GM23248 (cell line): ENCODE data around the gene NBEA. TPM values are rescaled to one million over a fixed set of nuclear protein-coding genes. Genes with fewer than 3 reads are reported as not detected.

Experiments
- DNase-seq: peaks from one replicate; pipeline ENCODE4 v3.0.0-alpha.2; 2015
- H2AFZ ChIP-seq: fragments of 200-600 bp; sonication (generic); 2 replicates; pipeline ENCODE4 v1.6.1; 2016; ENCODE audit warnings: antibody characterized with exemption
- H3F3A ChIP-seq: fragments of 200-600 bp; sonication (generic); 2 replicates; pipeline ENCODE4 v1.6.1; 2016; ENCODE audit warnings: mild to moderate bottlenecking, antibody characterized with exemption, mixed run types; ENCODE audit not compliant: insufficient read depth
- H3K27ac ChIP-seq: fragments of 200-600 bp; sonication (generic); 2 replicates; pipeline ENCODE4 v1.5.1; 2016; ENCODE audit warnings: mild to moderate bottlenecking
- H3K27me3 ChIP-seq: fragments of 200-600 bp; sonication (generic); replicated peaks from 2 replicates; pipeline ENCODE4 v1.6.1; 2016; ENCODE audit warnings: mild to moderate bottlenecking; ENCODE audit not compliant: insufficient read depth
- H3K36me3 ChIP-seq: fragments of 200-600 bp; sonication (generic); 2 replicates; pipeline ENCODE4 v1.6.1; 2016; ENCODE audit warnings: low read depth, mild to moderate bottlenecking
- H3K4me1 ChIP-seq: fragments of 200-600 bp; sonication (generic); 2 replicates; pipeline ENCODE4 v1.6.1; 2016; ENCODE audit warnings: mild to moderate bottlenecking; ENCODE audit not compliant: insufficient read depth
- H3K4me2 ChIP-seq: fragments of 200-600 bp; sonication (generic); one replicate; pipeline ENCODE4 v1.6.1; 2016; ENCODE audit warnings: mild to moderate bottlenecking; ENCODE audit not compliant: unreplicated experiment
- H3K4me3 ChIP-seq: fragments of 200-600 bp; sonication (generic); 2 replicates; pipeline ENCODE4 v1.5.1; 2016; ENCODE audit warnings: mild to moderate bottlenecking
- H3K79me2 ChIP-seq: fragments of 200-600 bp; sonication (generic); 2 replicates; pipeline ENCODE4 v1.6.1; 2016; ENCODE audit warnings: mild to moderate bottlenecking; ENCODE audit not compliant: insufficient read depth
- H3K9ac ChIP-seq: fragments of 200-600 bp; sonication (generic); 2 replicates; pipeline ENCODE4 v1.6.1; 2016; ENCODE audit warnings: mild to moderate bottlenecking
- H3K9me2 ChIP-seq: fragments of 200-600 bp; sonication (generic); 2 replicates; pipeline ENCODE4 v1.6.1; 2016; ENCODE audit warnings: mixed run types, mild to moderate bottlenecking, moderate library complexity; ENCODE audit not compliant: insufficient read depth
- H3K9me3 ChIP-seq: fragments of 200-600 bp; sonication (generic); one replicate; pipeline ENCODE4 v1.6.1; 2017; ENCODE audit warnings: low read depth
- H4K20me1 ChIP-seq: fragments of 200-600 bp; sonication (generic); 2 replicates; pipeline ENCODE4 v1.6.0; 2016; ENCODE audit not compliant: insufficient read depth
- EZH2 ChIP-seq: fragments of 200-600 bp; sonication (generic); IDR thresholded peaks from 2 replicates; pipeline ENCODE4 v1.6.1; 2018; ENCODE audit warnings: antibody characterized with exemption, mild to moderate bottlenecking; ENCODE audit not compliant: insufficient read depth, poor library complexity, severe bottlenecking
- EZH2phosphoT487 ChIP-seq: fragments of 200-600 bp; sonication (generic); IDR thresholded peaks from 2 replicates; pipeline ENCODE4 v1.6.1; 2018; ENCODE audit warnings: antibody characterized with exemption, moderate library complexity, mild to moderate bottlenecking, low read depth; ENCODE audit not compliant: insufficient read depth
- WGBS, 2 experiments: methylation state at CpG; one replicate each; pipeline ENCODE4 v1.1.6; 2015 to 2017; ENCODE audit warnings: low lambda C conversion rate in 2 of 2, low coverage in 1 of 2; ENCODE audit errors: missing lambda C conversion rate in 2 of 2; 5-methylcytosine and 5-hydroxymethylcytosine counted together
- in situ Hi-C: fragments of 300-500 bp; cut with MboI; formaldehyde crosslinking; loops from 2 replicates; pipeline ENCODE4 v1.15.0; 2020
- polyA plus RNA-seq: library from polyadenylated mRNA; unstranded; fragments of >200 nt; fragmentation: Nextera tagmentation; extraction: Ambion mirVana; gene quantifications from 2 replicates; pipeline ENCODE4 v1.2.1, GENCODE V29; 2016
- total RNA-seq: library from RNA; depleted of rRNA; stranded (reverse); fragments of >200 nt; shearing (Covaris generic); gene quantifications from 2 replicates; pipeline ENCODE4 v1.2.3, GENCODE V29; 2014

The NBEA gene
- total and polyA plus RNA-seq, 2 experiments from 2014 or later = 1.9 to 3.7 TPM

DNA sequence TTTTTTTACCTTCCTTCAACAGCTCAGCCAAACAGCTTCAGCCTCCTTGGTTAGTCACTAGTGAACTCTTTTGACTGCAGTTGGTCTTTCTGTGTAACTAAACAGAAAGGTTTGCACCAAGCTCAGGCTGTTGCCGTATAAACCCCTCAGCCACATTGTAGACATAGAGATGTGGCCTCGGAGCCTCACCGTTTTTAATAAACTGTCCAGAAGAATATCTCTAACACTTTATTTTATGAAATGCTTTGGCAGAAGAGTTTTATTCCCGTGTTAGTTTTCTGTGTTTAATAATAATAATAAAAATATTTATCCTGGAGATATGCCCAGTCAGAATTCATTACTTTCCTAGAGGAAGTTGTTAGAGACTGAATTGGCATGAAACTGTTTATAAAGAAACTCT lies 706.1 kb downstream of the NBEA start:
- no peaks in the 10 kb centered on the region for H3F3A ChIP-seq
- H4K20me1 ChIP-seq = no peaks in the 10 kb centered on the region
- H3K36me3 ChIP-seq = no peaks in the 10 kb centered on the region
- H3K79me2 ChIP-seq = no peaks in the 10 kb centered on the region
- no peaks in the 10 kb centered on the region for H3K9me2 ChIP-seq
- DNase-seq = peak; percentile 5
- WGBS, 2 experiments = 51 to 54% methylated on average over 4 of the region's 4 CpGs
- no peak for TF ChIP-seq EZH2phosphoT487
- TF ChIP-seq EZH2 = no peak
- no peak overlapping the region for H3K27ac ChIP-seq
- no peak overlapping the region for H3K4me3 ChIP-seq
- no peaks in the 10 kb centered on the region for H3K4me1 ChIP-seq
- H3K9ac ChIP-seq = no peak overlapping the region
- H3K9me3 ChIP-seq = no peaks in the 10 kb centered on the region
- in situ Hi-C loops = no loop called here
- no peak overlapping the region for H3K4me2 ChIP-seq
- H3K27me3 ChIP-seq = no peaks in the 10 kb centered on the region
- no peak overlapping the region for H2AFZ ChIP-seq

DNA sequence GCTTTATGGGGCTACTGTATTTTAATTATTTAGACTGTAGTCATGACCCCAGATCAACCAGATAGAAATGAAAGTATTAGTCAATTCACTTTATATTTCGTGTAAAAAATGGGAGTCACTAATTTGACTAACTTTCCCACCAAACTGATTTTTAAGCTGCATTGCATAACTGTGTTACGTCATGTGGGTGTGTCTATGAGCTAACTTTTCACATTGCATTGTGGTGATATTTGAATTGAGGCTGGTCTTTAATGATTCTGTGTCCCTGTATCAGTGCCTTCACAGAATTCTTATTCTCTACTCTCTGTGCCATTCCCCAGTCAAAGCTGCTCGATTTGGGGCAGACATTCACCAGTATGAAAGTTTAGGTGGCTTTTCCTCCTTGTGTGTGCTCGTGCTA lies 707.1 kb downstream of the NBEA start:
- Histone ChIP-seq H3K9ac (no peak overlapping the region), H3K4me3 (no peak overlapping the region), H3K9me2 (no peaks in the 10 kb centered on the region), H4K20me1 (no peaks in the 10 kb centered on the region), H3K27ac (no peak overlapping the region), H3F3A (no peaks in the 10 kb centered on the region), H3K36me3 (no peaks in the 10 kb centered on the region), H3K79me2 (no peaks in the 10 kb centered on the region), H3K4me1 (no peaks in the 10 kb centered on the region), H3K4me2 (no peak overlapping the region), H3K27me3 (no peaks in the 10 kb centered on the region), H2AFZ (no peak overlapping the region), H3K9me3 (no peaks in the 10 kb centered on the region)
- WGBS, 2 experiments = 53 to 58% methylated on average over 4 of the region's 4 CpGs
- in situ Hi-C loops = no loop called here
- TF ChIP-seq EZH2phosphoT487 (no peak), EZH2 (no peak)
- peak; percentile 52 for DNase-seq

DNA sequence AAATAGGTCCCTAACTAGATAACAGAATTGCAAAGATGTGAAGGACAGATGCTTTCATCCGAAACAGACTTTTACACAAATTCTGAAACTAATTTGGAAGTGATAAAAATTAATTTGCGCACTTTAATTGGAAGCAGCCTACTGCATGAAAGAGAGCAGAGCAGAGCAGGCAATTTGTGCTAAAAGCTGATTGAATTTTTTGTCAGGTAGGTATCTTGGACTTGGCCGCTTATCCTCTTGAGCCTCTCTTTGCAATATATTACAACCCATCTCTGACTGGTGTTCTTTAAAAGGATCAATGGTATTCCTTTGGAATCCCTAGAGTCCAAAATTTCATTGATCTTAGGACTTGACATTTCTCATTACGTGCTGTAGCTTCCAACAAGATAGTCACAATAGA lies 717.7 kb downstream of the NBEA start:
- no peaks in the 10 kb centered on the region for H3F3A ChIP-seq
- H3K9ac ChIP-seq = no peak overlapping the region
- no peaks in the 10 kb centered on the region for H3K9me3 ChIP-seq
- no peaks in the 10 kb centered on the region for H3K4me1 ChIP-seq
- no peaks in the 10 kb centered on the region for H3K27me3 ChIP-seq
- in situ Hi-C loops = no loop called here
- no peaks in the 10 kb centered on the region for H3K36me3 ChIP-seq
- H3K79me2 ChIP-seq = no peaks in the 10 kb centered on the region
- H2AFZ ChIP-seq = no peak overlapping the region
- WGBS, 2 experiments = 83 to 87% methylated on average over 4 of the region's 4 CpGs
- no peak overlapping the region for H3K27ac ChIP-seq
- no peak overlapping the region for H3K4me3 ChIP-seq
- TF ChIP-seq EZH2 (no peak), EZH2phosphoT487 (no peak)
- no peak for DNase-seq
- no peaks in the 10 kb centered on the region for H4K20me1 ChIP-seq
- H3K9me2 ChIP-seq = no peaks in the 10 kb centered on the region
- H3K4me2 ChIP-seq = no peak overlapping the region

DNA sequence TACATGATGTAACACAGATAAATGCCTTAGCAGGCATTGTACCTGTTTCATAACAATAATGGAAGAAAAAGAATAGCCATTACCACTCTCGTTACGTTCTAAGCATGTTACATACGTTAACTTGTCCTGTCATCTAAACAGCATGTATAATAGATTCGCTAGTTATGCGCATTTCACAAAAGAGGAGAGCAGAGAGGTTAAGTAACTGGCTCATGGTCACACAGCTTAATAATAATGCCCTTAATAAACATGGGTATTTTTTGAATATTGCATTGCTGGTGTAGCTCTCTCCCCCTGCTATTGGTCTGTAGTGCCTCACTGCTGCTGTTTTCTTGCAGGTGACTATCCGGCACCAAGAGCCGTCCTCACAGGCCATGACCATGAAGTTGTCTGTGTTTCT lies 722.7 kb downstream of the NBEA start:
- 96 to 98% methylated on average over 7 of the region's 7 CpGs for WGBS, 2 experiments
- in situ Hi-C loops = no loop called here
- H3K79me2 ChIP-seq = no peaks in the 10 kb centered on the region

DNA sequence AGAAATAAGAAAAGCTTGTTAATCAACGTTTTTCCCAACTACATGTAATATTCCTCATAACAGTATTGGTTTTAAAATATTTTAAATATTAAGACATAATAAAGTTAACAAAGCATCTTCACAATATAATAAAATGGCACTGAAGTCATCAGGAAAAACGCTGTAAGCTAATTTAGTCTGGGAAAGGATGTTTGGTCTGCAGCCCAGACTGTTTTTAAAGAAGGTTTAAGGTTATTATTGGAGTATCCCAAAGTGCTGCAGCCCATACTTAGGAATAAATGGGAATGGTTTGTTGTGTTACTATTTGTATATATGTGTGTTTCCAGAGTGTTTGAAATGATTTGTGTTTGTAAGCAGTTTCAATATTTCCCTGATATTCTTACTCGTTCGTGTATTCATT lies 727.3 kb downstream of the NBEA start:
- Histone ChIP-seq H3K9me2 (no peaks in the 10 kb centered on the region), H4K20me1 (no peaks in the 10 kb centered on the region), H3F3A (peaks cover 10% of the 10 kb centered on the region), H3K79me2 (no peaks in the 10 kb centered on the region), H3K27me3 (no peaks in the 10 kb centered on the region), H3K9ac (no peak overlapping the region), H3K9me3 (no peaks in the 10 kb centered on the region), H3K36me3 (no peaks in the 10 kb centered on the region), H3K4me2 (no peak overlapping the region), H2AFZ (no peak overlapping the region), H3K4me3 (no peak overlapping the region), H3K4me1 (peaks cover 13% of the 10 kb centered on the region; the same call in 1 of the 2 replicates), H3K27ac (no peak overlapping the region)
- DNase-seq = no peak
- in situ Hi-C loops = no loop called here
- no peak for TF ChIP-seq EZH2phosphoT487
- no peak for TF ChIP-seq EZH2
- 72 to 75% methylated on average over 4 of the region's 4 CpGs for WGBS, 2 experiments

More for the DNA sequence above, 722.7 kb downstream of the NBEA start:
- no peak overlapping the region for H3K9ac ChIP-seq
- no peaks in the 10 kb centered on the region for H3K9me2 ChIP-seq
- H3K4me3 ChIP-seq = no peak overlapping the region
- H3K4me1 ChIP-seq = no peaks in the 10 kb centered on the region
- no peaks in the 10 kb centered on the region for H3K36me3 ChIP-seq
- H3K27ac ChIP-seq = no peak overlapping the region
- TF ChIP-seq EZH2phosphoT487 (no peak), EZH2 (no peak)
- no peak overlapping the region for H3K4me2 ChIP-seq
- H3K9me3 ChIP-seq = no peaks in the 10 kb centered on the region
- H3F3A ChIP-seq = no peaks in the 10 kb centered on the region
- H3K27me3 ChIP-seq = no peaks in the 10 kb centered on the region
- no peak overlapping the region for H2AFZ ChIP-seq
- no peak for DNase-seq
- H4K20me1 ChIP-seq = no peaks in the 10 kb centered on the region
